Measurements from ENCODE around the gene A1BG. TPM values are rescaled to one million over a fixed set of nuclear protein-coding genes. Genes with fewer than 3 reads are reported as not detected.

A1BG gene
- total RNA-seq, 3 donors from 2014 or later: 2.0 to 3.7 (median 2.7) TPM

GRCh38 chr19:58296104-58296503 is 57.2 kb downstream of the A1BG start:
- DNase-seq: no peak
- peaks cover 16% of the 10 kb centered on the region for H3K36me3 ChIP-seq (ENCODE audit: low read depth)
- H3K9me3 ChIP-seq: peaks cover 80% of the 10 kb centered on the region
- no peak for ATAC-seq
- H3K4me1 ChIP-seq (ENCODE audit: low read depth): no peaks in the 10 kb centered on the region
- TF ChIP-seq CTCF (IDR thresholded peaks at IDR 0.05): no peak
- intact Hi-C loops (cut with DNase I, micrococcal nuclease): no loop called here
- H3K4me3 ChIP-seq: no peak overlapping the region

Small RNA genes lying within 50 kb of the gene (microRNA-seq; reads per million reads assigned to microRNA genes)
- not detected for gene MIR4754
- not detected for gene MIR6806

Other genes with a start within 250 kb of the A1BG start
- 10 to 100 TPM in 1 of 3 donors, 1 to 10 TPM in 2; 3.5 to 10.3 (median 4.9) TPM for gene ZNF329, start 202.7 kb downstream of the A1BG start, total RNA-seq
- 10 to 100 TPM; 13.3 to 26.6 (median 20.5) TPM for gene ZNF274, start 170.4 kb downstream of the A1BG start, total RNA-seq
- gene ZNF544, start 124.6 kb downstream of the A1BG start, total RNA-seq: 10 to 100 TPM; 12.1 to 30.5 (median 27.6) TPM
- 1 to 10 TPM; 3.6 to 7.9 (median 3.8) TPM for gene ZNF8, start 74.5 kb downstream of the A1BG start, total RNA-seq
- 10 to 100 TPM; 25.0 to 31.7 (median 30.0) TPM for gene ERVK3-1, start 48.1 kb downstream of the A1BG start, total RNA-seq
- 1 to 10 TPM; 2.4 to 5.4 (median 3.2) TPM for gene ZSCAN22, start 26.5 kb downstream of the A1BG start, total RNA-seq
- gene ZNF497, start 9.3 kb upstream of the A1BG start, total RNA-seq: 1 to 10 TPM; 1.1 to 1.9 (median 1.2) TPM
- gene ZNF837, start 27.5 kb upstream of the A1BG start, total RNA-seq: 1 to 10 TPM; 1.5 to 3.3 (median 2.5) TPM
- 100 to 1,000 TPM; 692 to 768 (median 754) TPM for gene RPS5, start 33.8 kb upstream of the A1BG start, total RNA-seq
- not detected for gene RNF225, start 42.2 kb upstream of the A1BG start, total RNA-seq
- gene ZNF584, start 55.2 kb upstream of the A1BG start, total RNA-seq: 10 to 100 TPM in 1 of 3 donors, 1 to 10 TPM in 2; 5.4 to 15.0 (median 6.9) TPM
- gene ZNF132, start 86.7 kb upstream of the A1BG start, total RNA-seq: 1 to 10 TPM; 1.5 to 9.8 (median 5.6) TPM
- 1 to 10 TPM; 5.3 to 8.2 (median 6.8) TPM for gene ZNF324B, start 98.1 kb upstream of the A1BG start, total RNA-seq
- 10 to 100 TPM; 10.1 to 14.8 (median 12.9) TPM for gene ZNF324, start 113.6 kb upstream of the A1BG start, total RNA-seq
- gene ZNF446, start 122.9 kb upstream of the A1BG start, total RNA-seq: 10 to 100 TPM in 2 of 3 donors, 1 to 10 TPM in 1; 9.4 to 12.6 (median 10.6) TPM
- gene SLC27A5, start 158.5 kb upstream of the A1BG start, total RNA-seq: 1 to 10 TPM; 1.6 to 7.1 (median 3.9) TPM
- 10 to 100 TPM; 12.1 to 16.7 (median 13.4) TPM for gene ZBTB45, start 166.3 kb upstream of the A1BG start, total RNA-seq
- 100 to 1,000 TPM; 180 to 308 (median 202) TPM for gene TRIM28, start 190.6 kb upstream of the A1BG start, total RNA-seq
- gene CHMP2A, start 201.6 kb upstream of the A1BG start, total RNA-seq: 100 to 1,000 TPM; 125 to 231 (median 195) TPM
- gene UBE2M, start 205.1 kb upstream of the A1BG start, total RNA-seq: 100 to 1,000 TPM in 1 of 3 donors, 10 to 100 TPM in 2; 49.4 to 101 (median 66.7) TPM
- 10 to 100 TPM; 30.4 to 43.3 (median 36.1) TPM for gene MZF1, start 219.8 kb upstream of the A1BG start, total RNA-seq